HCT116 (cell line): Measurements from ENCODE around the gene ITPR1. TPM values are rescaled to one million over a fixed set of nuclear protein-coding genes. Genes with fewer than 3 reads are reported as not detected.

Source experiments
- ATAC-seq: fragments of 200-7000 bp; cut with Tn5 transposase; 2 replicates; pipeline ENCODE4 v1.9.1; 2020; ENCODE audit warnings: mild to moderate bottlenecking, moderate library complexity
- BruUV-seq: library from RNA; stranded (reverse); fragments of 400-500 nt; replicated peaks from 2 replicates; lab custom pipeline; 2021; lab: Mats Ljungman, UMichigan
- CTCF ChIA-PET: fragments of 300-600 bp; sonication (Branson Sonifier 250); formaldehyde crosslinking; loops from one replicate; lab custom pipeline; 2021; ENCODE audit warnings: antibody characterized with exemption; lab: Charles Lee
- POLR2A ChIA-PET: fragments of 300-600, 350-600 bp; sonication (Branson Sonifier 250); formaldehyde crosslinking; loops from one replicate; lab custom pipeline; 2021; ENCODE audit warnings: antibody characterized with exemption; lab: Charles Lee
- RAD21 ChIA-PET, 2 experiments: fragments of 300-600 bp; sonication (Branson Sonifier 250); formaldehyde crosslinking; loops; one replicate each; lab custom pipeline; 2023; ENCODE audit warnings: low total read pairs in 2 of 2; ENCODE audit not compliant: uncharacterized antibody in 2 of 2, unreplicated experiment in 2 of 2, low non-redundant PET in 1 of 2; lab: Charles Lee
- DNase-seq: peaks from one replicate; pipeline ENCODE4 v3.0.0-alpha.2; 2010; ENCODE audit warnings: low read depth, low spot score
- H2AFZ ChIP-seq: fragments of 200-600 bp; shearing (Covaris generic), sonication (generic); 2 replicates; pipeline ENCODE4 v1.6.1; 2017; ENCODE audit warnings: low read depth, mixed run types, mixed read lengths, antibody characterized with exemption, low read length; ENCODE audit not compliant: poor library complexity, severe bottlenecking
- H3K27ac ChIP-seq: 2 replicates; pipeline ENCODE4 v1.5.1; 2012; ENCODE audit warnings: low read depth, low read length
- H3K27me3 ChIP-seq: fragments of 200-600 bp; sonication (generic); 2 replicates; pipeline ENCODE4 v1.6.1; 2016; ENCODE audit warnings: mixed run types, low read length, mixed read lengths; ENCODE audit not compliant: insufficient read depth
- H3K36me3 ChIP-seq, 2 experiments: fragments of 200-500 bp in 1 of 2; fragments of 200-600 bp in 1 of 2; sonication (Bioruptor generic) in 1 of 2; sonication (generic) in 1 of 2; 2 replicates each; pipeline versions ENCODE4 v1.5.1 to v1.6.1; 2014 to 2016; ENCODE audit warnings: low read length in 2 of 2, inconsistent platforms in 1 of 2, mixed read lengths in 1 of 2, mixed run types in 1 of 2; ENCODE audit not compliant: insufficient read depth in 2 of 2, control insufficient read depth in 1 of 2
- H3K4me1 ChIP-seq, 2 experiments: fragments of 200-600 bp in 1 of 2; sonication (generic) in 1 of 2; 2 replicates each; pipeline versions ENCODE4 v1.5.1 to v1.6.1; 2012 to 2017; ENCODE audit warnings: low read length in 2 of 2, inconsistent platforms in 1 of 2, mild to moderate bottlenecking in 1 of 2, mixed read lengths in 1 of 2, mixed run types in 1 of 2, moderate library complexity in 1 of 2; ENCODE audit not compliant: insufficient read depth in 2 of 2, control insufficient read depth in 1 of 2
- H3K4me2 ChIP-seq: fragments of 200-600 bp; sonication (generic); 2 replicates; pipeline ENCODE4 v1.6.1; 2017; ENCODE audit warnings: mixed run types, low read length, mixed read lengths
- H3K4me3 ChIP-seq, 2 experiments: fragments of 200-600 bp in 1 of 2; sonication (generic) in 1 of 2; replicated peaks in 1 of 2; 2 replicates each; pipeline ENCODE4 v1.5.1; 2011 to 2016; ENCODE audit warnings: low read length in 2 of 2, control low read depth in 1 of 2, low read depth in 1 of 2, mild to moderate bottlenecking in 1 of 2, mixed read lengths in 1 of 2, mixed run types in 1 of 2
- H3K79me2 ChIP-seq: fragments of 200-600 bp; sonication (generic); 2 replicates; pipeline ENCODE4 v1.6.1; 2017; ENCODE audit warnings: mild to moderate bottlenecking, mixed run types, low read length, moderate library complexity, mixed read lengths; ENCODE audit not compliant: insufficient read depth
- H3K9ac ChIP-seq: fragments of 200-600 bp; sonication (generic); 2 replicates; pipeline ENCODE4 v1.6.1; 2016; ENCODE audit warnings: low read length, mixed read lengths
- H3K9me2 ChIP-seq: fragments of 200-600 bp; sonication (generic), shearing (Covaris generic); 2 replicates; pipeline ENCODE4 v1.6.1; 2017; ENCODE audit warnings: mixed run types, mild to moderate bottlenecking, moderate library complexity; ENCODE audit not compliant: insufficient read depth
- H3K9me3 ChIP-seq, 2 experiments: fragments of 200-500 bp in 1 of 2; fragments of 200-600 bp in 1 of 2; sonication (Bioruptor generic) in 1 of 2; sonication (generic) in 1 of 2; 2 replicates each; pipeline ENCODE4 v1.6.1; 2014 to 2017; ENCODE audit warnings: low read length in 2 of 2, mixed read lengths in 2 of 2, inconsistent platforms in 1 of 2, low read depth in 1 of 2, mild to moderate bottlenecking in 1 of 2, mixed run types in 1 of 2, moderate library complexity in 1 of 2; ENCODE audit not compliant: control insufficient read depth in 1 of 2, insufficient read depth in 1 of 2
- H4K20me1 ChIP-seq: fragments of 200-600 bp; sonication (generic), shearing (Covaris generic); 2 replicates; pipeline ENCODE4 v1.6.1; 2017; ENCODE audit warnings: mixed run types, mild to moderate bottlenecking, moderate library complexity; ENCODE audit not compliant: insufficient read depth
- CBX3 ChIP-seq: IDR thresholded peaks from 2 replicates; pipeline ENCODE4 v1.6.1; 2012; ENCODE audit warnings: low read depth
- CEBPB ChIP-seq: IDR thresholded peaks from 2 replicates; pipeline ENCODE4 v1.6.1; 2012; ENCODE audit warnings: low read depth
- CTCF ChIP-seq, 3 experiments: fragments of 200-600 bp in 1 of 3; sonication (generic) in 1 of 3; IDR thresholded peaks in 2 of 3; conservative IDR thresholded peaks in 1 of 3; 2 replicates each; pipeline ENCODE4 v1.5.1; 2012 to 2017; ENCODE audit warnings: low read depth in 2 of 3, low read length in 2 of 3, antibody characterized with exemption in 1 of 3, borderline replicate concordance in 1 of 3, control low read depth in 1 of 3, mild to moderate bottlenecking in 1 of 3, mixed read lengths in 1 of 3, mixed run types in 1 of 3, moderate library complexity in 1 of 3; ENCODE audit not compliant: insufficient read depth in 1 of 3
- EGR1 ChIP-seq: IDR thresholded peaks from 2 replicates; pipeline ENCODE4 v1.6.1; 2012; ENCODE audit warnings: low read depth
- ELF1 ChIP-seq: IDR thresholded peaks from 2 replicates; pipeline ENCODE4 v1.6.1; 2012; ENCODE audit warnings: low read depth, borderline replicate concordance
- EZH2 ChIP-seq: fragments of 200-600 bp; sonication (generic); IDR thresholded peaks from 2 replicates; pipeline ENCODE4 v1.6.1; 2017; ENCODE audit warnings: antibody characterized with exemption, mixed run types
- EZH2phosphoT487 ChIP-seq: fragments of 200-600 bp; IDR thresholded peaks from 2 replicates; pipeline ENCODE4 v1.6.1; 2018; ENCODE audit warnings: antibody characterized with exemption, borderline replicate concordance
- FOSL1 ChIP-seq: IDR thresholded peaks from 2 replicates; pipeline ENCODE4 v1.6.1; 2012; ENCODE audit warnings: low read depth
- JUND ChIP-seq: IDR thresholded peaks from 2 replicates; pipeline ENCODE4 v1.6.1; 2012
- MAX ChIP-seq: IDR thresholded peaks from 2 replicates; pipeline ENCODE4 v1.6.1; 2012
- POLR2A ChIP-seq: IDR thresholded peaks from 2 replicates; pipeline ENCODE4 v1.7.0; 2011; ENCODE audit warnings: borderline replicate concordance; ENCODE audit not compliant: insufficient read depth, insufficient read length; ENCODE audit errors: extremely low read depth
- POLR2AphosphoS5 ChIP-seq: IDR thresholded peaks from 2 replicates; pipeline ENCODE4 v1.6.1; 2011; ENCODE audit warnings: mild to moderate bottlenecking, low read depth, low read length, moderate library complexity
- RAD21 ChIP-seq: IDR thresholded peaks from 2 replicates; pipeline ENCODE4 v1.6.1; 2012; ENCODE audit warnings: low read depth, mild to moderate bottlenecking
- SIN3A ChIP-seq: IDR thresholded peaks from 2 replicates; pipeline ENCODE4 v1.6.1; 2012; ENCODE audit warnings: low read depth
- SP1 ChIP-seq: IDR thresholded peaks from 2 replicates; pipeline ENCODE4 v1.6.1; 2012; ENCODE audit warnings: low read depth
- SRF ChIP-seq: IDR thresholded peaks from 2 replicates; pipeline ENCODE4 v1.6.1; 2012; ENCODE audit warnings: low read depth
- TCF7L2 ChIP-seq: IDR thresholded peaks from 2 replicates; pipeline ENCODE4 v1.7.0; 2011; ENCODE audit warnings: borderline replicate concordance, inconsistent platforms; ENCODE audit not compliant: insufficient read depth, insufficient read length; ENCODE audit errors: extremely low read depth
- YY1 ChIP-seq: IDR thresholded peaks from 2 replicates; pipeline ENCODE4 v1.6.1; 2011; ENCODE audit warnings: low read length, low read depth, moderate library complexity, mild to moderate bottlenecking; ENCODE audit not compliant: insufficient replicate concordance; ENCODE audit errors: extremely low read depth
- ZFX ChIP-seq: fragments of 450-650 bp; IDR thresholded peaks from 2 replicates; pipeline ENCODE4 v1.6.1; 2017
- ZNF274 ChIP-seq: fragments of 200-500 bp; sonication (Bioruptor generic); IDR thresholded peaks from 2 replicates; pipeline ENCODE4 v1.6.1; 2014; ENCODE audit warnings: mild to moderate bottlenecking, low read depth, low read length, inconsistent platforms
- intact Hi-C: fragments of 100-400 bp; cut with micrococcal nuclease; formaldehyde crosslinking; loops from 2 replicates; pipeline ENCODE4 v1.10.0; 2022
- total RNA-seq: library from RNA; stranded (reverse); gene quantifications from one replicate; pipeline ENCODE4 v1.2.1, GENCODE V29; 2021; ENCODE audit not compliant: unreplicated experiment

Gene ITPR1
- total RNA-seq, 1 experiment from 2014 or later: 9.2 TPM

- TF ChIP-seq CTCF (IDR thresholded peaks at IDR 0.05 in 2 of 3, conservative IDR thresholded peaks at IDR 0.05 in 1 of 3; ENCODE audit: borderline replicate concordance in 1 of 3, insufficient read depth in 1 of 3, low read depth in 2 of 3, low read length in 2 of 3): no peak
- no peak for TF ChIP-seq CEBPB
- TF ChIP-seq JUND: no peak
- TF ChIP-seq SRF: no peak
- TF ChIP-seq POLR2A: no peak
- no peak for TF ChIP-seq POLR2AphosphoS5
- no peak for TF ChIP-seq TCF7L2
- TF ChIP-seq MAX: no peak
- TF ChIP-seq ZFX: no peak
- no peak for TF ChIP-seq ZNF274
- no peak for TF ChIP-seq SIN3A
- TF ChIP-seq EZH2: no peak
These were observed 315.5 kb downstream of the ITPR1 start (continued) for GRCh38 chr3:4808637-4809036.

- POLR2A ChIA-PET: no interaction called here
- H3K36me3 ChIP-seq: no peaks in the 10 kb centered on the region
- TF ChIP-seq ELF1 (no peak), ZFX (no peak), CEBPB (no peak), TCF7L2 (no peak), POLR2AphosphoS5 (no peak), POLR2A (no peak), SP1 (no peak), CBX3 (no peak), YY1 (no peak), MAX (no peak), JUND (no peak), CTCF (IDR thresholded peaks at IDR 0.05 in 2 of 3, conservative IDR thresholded peaks at IDR 0.05 in 1 of 3; ENCODE audit: borderline replicate concordance in 1 of 3, insufficient read depth in 1 of 3, low read depth in 2 of 3, low read length in 2 of 3) (no peak), EGR1 (no peak), EZH2phosphoT487 (no peak), SIN3A (no peak), ZNF274 (no peak), RAD21 (no peak), EZH2 (no peak), SRF (no peak), FOSL1 (no peak)
- no peaks in the 10 kb centered on the region for H3K79me2 ChIP-seq
- no peaks in the 10 kb centered on the region for H3K9me3 ChIP-seq
- DNase-seq: no peak
- no peak overlapping the region for H3K27ac ChIP-seq
- no TSS peak for BruUV-seq
- no peaks in the 10 kb centered on the region for H3K9me2 ChIP-seq
- RAD21 ChIA-PET: no interaction called here
- intact Hi-C loops: no loop called here
- no peak for ATAC-seq
- no peak overlapping the region for H2AFZ ChIP-seq
- no peak overlapping the region for H3K4me2 ChIP-seq
- no peak overlapping the region for H3K4me3 ChIP-seq
- no peaks in the 10 kb centered on the region for H4K20me1 ChIP-seq
- peaks cover 0 to 16% of the 10 kb centered on the region in 2 experiments; a peak in 2 of 4 replicates for H3K4me1 ChIP-seq
- H3K27me3 ChIP-seq: no peaks in the 10 kb centered on the region
- no peak overlapping the region for H3K9ac ChIP-seq
- CTCF ChIA-PET: no interaction called here
These were observed 316.8 kb downstream of the ITPR1 start for GRCh38 chr3:4809922-4810321.
